GM18909 (cell line): ENCODE results near the gene SLC9C2.
"Not testable (repeated sequence)": the region's sequence is repeated elsewhere in the genome, so short reads cannot be mapped to it uniquely, and the experiment has no call there.

ENCODE experiments used
- ATAC-seq: cut with Tn5 transposase; IDR thresholded peaks from one replicate; pipeline ENCODE4 v1.9.1; 2021; ENCODE audit warnings: mild to moderate bottlenecking; ENCODE audit not compliant: unreplicated experiment, poor library complexity

The SLC9C2 gene, protein sequence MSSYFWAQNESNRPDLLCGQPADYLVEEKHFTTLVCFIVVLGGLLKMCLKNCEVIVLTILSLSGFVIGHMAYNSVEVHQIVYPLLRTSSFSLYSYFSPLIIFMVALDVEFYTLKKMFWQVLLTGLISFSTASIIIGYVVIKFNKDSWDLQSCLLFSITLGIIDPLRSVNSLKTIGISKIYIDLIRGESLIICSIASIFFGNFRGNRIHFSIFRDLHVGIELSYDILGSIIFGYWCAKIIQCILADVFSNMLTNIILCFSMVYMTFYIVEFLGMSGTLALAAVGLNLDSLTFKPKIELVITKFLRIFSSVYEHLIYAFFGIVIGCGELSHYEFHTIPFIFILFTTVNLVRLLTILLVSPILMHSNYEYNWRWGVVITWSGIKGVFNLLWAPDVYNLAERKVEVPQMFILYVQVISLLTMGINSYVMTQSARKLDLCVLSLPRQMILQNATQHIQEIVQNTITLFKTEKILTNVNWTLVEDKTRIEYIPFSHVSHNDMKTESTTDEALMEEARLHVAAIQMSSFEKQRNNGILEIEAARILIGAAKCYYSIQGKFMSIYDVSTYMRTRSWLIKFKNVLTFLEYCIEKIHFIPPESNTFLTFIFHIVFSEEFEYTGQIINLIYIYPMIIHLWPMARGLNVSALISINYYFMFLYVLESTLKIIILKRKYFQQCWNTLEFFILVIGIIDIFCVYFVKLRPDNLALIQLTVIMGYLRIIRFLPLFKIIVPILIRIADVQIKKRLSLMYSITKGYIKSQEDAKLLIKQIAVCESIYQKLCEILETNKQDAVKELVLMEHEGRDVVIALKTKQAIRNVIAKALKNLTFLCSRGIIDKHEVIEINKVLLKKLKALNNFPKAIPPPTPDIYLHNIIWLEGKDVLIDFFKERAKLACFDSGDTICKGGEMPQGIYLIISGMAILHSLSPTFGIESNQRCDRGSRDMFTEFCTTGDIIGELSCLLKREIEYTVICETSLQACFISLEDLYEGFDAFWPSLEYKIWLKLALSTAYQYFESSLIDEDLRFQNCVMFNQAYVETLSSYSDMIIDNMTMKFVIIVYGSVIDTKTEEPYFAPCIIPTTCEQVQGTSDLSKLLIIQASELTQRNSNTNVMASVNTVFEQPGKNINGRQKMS

DNA sequence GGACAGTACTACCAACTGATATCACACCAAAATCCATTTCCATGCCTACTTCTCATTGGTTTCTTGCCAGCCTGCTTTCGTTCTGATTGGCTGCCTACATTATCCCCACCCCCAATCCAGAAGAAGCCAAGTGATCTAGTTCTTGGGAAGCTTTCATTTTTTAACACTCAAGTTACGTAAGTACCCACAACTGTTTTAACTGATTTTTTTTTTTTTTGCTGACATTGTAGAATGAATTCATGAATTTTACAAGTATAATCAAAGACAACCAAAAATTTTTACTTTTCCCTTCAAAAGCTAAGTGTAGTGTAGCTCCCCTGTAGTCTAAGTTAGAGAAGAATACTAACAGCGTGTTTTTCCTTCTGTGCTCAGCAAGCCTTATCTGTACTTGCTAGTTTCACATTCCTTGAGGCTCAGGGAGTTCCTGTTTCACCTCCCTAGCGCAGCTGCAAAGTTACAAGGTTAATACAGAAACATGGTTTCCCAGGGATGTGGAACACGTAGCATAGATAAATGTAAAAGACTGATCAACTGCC lies at the start of gene SLC9C2:
TSS of gene SLC9C2 (minus strand) at position 17 of the 536 bp plus-strand sequence. CDS start 1,296 bp downstream, outside the sequence.
- ATAC-seq, result no peak

GRCh38 chr1:173648880-173649605 lies 46.2 kb upstream of the SLC9C2 start:
- no peak for ATAC-seq

DNA sequence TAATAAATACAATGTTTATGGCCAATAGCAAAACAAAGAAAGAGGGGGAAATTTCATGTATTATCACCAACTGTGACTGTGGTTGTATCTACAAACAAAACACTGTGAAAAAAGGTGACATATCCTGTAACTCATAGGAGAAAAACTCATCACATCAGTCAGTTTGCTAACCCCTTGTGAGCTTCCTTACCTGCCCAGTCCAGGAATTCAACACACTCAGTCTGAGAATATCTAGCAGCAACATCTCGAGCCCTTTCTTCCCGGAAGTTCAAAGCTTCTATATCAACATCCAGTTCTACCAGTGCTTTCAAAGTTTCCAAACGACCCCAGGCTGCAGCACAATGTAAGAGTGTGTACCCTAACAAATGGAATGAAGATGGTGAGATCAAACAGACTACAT lies 43.8 kb upstream of the SLC9C2 start:
- ATAC-seq, result no peak

- not testable (repeated sequence) for ATAC-seq
Observed at GRCh38 chr1:173642450-173643139, 39.7 kb upstream of the SLC9C2 start.

GRCh38 chr1:173639102-173639501 lies 36.2 kb upstream of the SLC9C2 start:
- no peak for ATAC-seq

DNA sequence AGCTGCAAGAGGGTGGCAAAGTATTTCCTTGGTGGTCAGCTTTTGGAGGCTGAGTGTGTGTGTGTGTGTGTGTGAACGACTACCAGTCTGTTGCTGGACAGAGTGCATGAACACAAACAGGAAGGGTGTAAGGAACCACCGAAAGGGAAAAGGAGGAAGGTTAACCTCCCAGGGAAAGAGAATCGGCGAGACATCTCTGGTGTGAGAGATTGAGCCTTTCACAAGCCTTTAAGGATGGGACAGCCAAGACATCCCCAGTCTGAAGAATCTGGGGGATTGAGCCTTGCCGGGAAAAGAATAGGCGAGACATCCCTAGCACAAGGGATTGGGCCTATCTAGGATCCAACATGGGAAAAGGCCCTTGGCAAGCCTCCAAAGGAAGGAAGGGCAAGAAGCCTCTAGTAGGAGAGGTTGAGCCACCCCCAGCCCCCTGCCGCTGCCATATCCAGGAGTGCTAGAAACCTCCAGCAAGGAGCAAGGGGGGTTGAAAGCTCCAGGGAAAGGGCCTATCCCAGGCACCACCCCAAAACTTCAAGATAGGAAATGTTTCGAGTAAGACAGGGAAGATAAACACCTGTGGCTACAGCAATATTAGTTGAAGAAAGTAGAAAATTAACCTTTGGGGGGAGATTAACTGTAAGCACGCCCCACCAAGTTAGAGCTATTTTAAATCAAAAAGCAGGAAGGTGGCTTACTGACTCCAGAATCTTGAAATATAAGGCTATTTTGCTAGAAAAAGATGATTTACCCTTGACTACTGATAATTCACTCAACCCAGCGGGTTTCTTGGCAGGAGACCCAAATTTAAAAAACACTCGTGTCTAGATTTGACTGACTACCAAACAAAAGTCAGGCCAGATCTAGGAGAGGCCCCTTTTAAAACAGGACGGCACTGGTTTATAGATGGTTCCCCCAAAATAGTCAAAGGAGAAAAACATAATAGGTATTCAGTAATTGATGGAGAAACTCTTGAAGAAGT lies 35.5 kb upstream of the SLC9C2 start:
- ATAC-seq, result no peak

- ATAC-seq, result not testable (repeated sequence)
Observed at GRCh38 chr1:173637236-173638042, 34.6 kb upstream of the SLC9C2 start.

DNA sequence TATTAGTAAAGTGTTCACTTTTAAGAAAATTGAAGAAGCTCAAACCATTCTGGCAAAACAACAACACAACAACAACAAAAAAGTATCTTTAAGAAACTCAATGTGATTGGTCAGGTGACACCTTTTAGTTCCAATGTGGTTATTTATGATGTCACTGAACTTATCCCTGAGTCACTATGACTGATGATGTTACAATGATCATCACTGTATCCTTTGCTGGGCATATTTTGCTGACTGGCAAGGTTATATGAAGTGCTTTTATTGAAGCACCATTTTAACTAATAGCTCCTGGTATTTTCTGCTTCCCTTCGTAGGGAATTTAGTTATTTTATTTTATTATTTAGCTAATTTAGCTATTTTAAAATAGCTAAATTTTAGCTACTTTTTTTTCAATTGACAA lies 32.2 kb upstream of the SLC9C2 start, which contains the start of gene TEX50:
TSS of gene TEX50 (plus strand) at position 223 of the 400 bp plus-strand sequence. CDS start 184 bp downstream, outside the sequence.
- ATAC-seq, result no peak

DNA sequence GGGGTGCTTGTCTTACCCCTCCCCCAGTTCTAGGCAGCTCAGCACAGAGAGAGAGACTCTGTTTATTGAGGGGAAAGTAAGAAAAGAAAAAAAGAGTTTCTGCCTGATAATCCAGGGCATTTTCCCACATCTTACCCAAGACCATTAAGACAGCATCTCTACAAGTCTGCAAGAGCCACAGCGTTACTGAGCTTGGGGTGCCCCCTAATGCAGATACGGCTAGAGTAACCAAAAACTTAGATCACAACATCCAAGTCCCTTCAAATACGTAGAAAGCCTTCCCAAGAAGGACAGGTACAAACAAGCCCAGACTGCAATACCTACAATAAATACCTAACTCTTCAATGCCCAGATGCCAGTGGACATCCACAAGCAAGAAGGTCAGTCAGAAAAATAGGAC lies 26.0 kb upstream of the SLC9C2 start:
- no peak for ATAC-seq

GRCh38 chr1:173627269-173627668 lies 24.4 kb upstream of the SLC9C2 start:
- no peak for ATAC-seq

DNA sequence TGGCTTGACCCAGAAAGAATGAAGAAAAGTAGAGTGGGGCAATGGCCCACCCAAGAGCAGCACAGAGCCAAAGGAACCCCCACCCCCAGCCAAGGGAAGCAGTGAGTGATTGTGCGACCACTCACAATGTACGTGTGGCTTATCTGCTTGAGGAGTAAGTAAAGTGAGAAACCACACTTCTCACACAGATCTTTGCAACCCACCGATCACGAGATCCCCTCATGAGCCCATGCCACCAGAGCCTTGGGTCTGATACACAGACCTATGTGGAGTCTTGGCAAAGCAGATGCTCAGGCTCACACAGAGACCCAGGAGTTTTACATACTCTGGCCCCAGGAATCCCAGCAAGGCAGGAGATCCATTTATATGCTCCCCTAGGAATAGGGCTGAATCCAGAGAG lies 14.0 kb upstream of the SLC9C2 start:
- ATAC-seq, result no peak

- not testable (repeated sequence) for ATAC-seq
Observed at GRCh38 chr1:173613086-173613485, 10.2 kb upstream of the SLC9C2 start.

DNA sequence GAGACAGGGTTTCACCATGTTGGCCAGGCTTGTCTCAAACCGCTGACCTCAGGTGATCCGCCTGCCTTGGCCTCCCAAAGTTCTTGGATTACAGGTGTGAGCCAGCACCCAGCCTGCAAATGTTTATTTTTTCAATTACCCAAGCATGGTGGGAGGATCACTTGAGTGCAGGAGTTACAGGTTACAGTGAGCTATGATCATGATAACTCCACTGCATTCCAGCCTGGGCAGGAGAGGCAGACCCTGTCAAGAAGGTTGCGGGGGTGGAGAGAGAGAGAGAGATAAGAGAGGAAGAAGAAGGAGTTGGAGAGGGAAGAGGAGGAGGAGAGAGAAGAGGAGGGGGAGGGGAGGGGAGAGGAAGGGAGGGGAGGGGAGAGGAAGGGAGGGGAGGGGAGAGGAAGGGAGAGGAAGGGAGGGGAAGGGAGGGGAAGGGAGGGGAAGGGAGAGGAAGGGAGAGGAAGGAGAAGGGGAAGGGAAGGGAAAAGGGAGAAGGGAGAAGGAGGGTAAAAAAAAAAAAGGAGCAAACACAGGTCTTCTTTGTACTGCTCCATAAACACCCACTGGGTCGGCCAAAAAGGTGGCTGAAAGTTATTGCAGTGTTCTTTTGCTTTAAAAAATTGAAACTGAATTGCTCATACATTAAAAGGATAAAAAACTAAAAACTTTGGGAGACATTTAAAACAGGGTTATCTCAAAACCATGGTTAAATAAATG lies 5.8 kb upstream of the SLC9C2 start:
- no peak for ATAC-seq

DNA sequence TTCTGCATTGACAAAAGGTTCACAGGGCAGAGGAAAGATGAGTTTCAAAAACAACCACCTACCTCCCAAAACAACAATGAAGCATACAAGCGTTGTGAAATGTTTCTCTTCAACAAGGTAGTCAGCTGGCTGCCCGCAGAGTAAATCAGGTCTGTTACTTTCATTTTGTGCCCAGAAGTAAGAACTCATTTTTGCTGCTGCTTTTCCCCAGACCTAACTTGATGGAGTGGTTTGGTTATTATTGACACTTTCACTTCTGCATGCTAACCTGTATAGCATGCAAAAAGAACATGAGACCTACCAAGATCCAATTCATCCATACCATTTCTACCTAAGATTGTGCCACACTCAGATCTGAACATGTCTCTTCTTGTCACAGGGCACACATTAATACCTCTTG lies 1.3 kb downstream of the SLC9C2 start:
- ATAC-seq, result no peak

DNA sequence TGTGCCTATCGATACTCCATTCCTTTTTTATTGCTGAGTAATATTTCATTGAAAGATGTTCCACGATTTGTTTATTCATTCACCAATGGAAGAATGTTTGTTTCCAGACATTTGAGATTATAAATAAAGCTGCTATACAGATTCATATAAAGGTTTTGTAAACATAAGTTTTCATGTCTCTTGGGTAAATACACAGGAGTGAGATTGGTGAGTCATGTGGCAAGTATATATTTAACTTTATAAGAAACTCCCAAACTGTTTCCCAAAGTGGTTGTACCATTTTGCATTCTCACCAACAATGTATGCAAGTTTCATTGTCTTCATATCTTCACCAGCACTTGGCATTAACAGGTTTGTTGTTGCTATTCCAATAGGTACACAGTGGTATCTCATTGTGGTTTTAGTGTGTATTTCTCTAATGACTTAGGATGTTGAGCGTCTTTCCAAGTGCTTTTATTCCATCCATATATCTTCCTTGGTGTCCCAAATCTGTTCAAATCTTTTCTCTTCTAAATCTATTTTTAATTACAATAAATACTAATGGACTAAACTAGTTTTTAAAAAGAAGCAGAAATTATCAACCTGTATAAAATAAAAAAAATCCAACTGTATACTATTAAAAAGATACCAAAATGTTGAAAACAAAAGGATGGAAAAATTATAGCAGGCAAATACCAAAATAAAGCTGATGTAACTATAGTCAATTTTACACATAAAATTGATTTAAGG lies 6.6 kb downstream of the SLC9C2 start:
- ATAC-seq, result no peak

GRCh38 chr1:173591138-173591537 lies 11.7 kb downstream of the SLC9C2 start:
- not testable (repeated sequence) for ATAC-seq
